OCI-M2 (cell line): ENCODE measurements around the gene PGC.
"Not testable (repeated sequence)": the region's sequence is repeated elsewhere in the genome, so short reads cannot be mapped to it uniquely, and the experiment has no call there.

Experiments
- DNase-seq: peaks from one replicate; lab custom pipeline; 2025; ENCODE audit not compliant: unreplicated experiment; lab: John Stamatoyannopoulos, UW

PGC gene

DNA sequence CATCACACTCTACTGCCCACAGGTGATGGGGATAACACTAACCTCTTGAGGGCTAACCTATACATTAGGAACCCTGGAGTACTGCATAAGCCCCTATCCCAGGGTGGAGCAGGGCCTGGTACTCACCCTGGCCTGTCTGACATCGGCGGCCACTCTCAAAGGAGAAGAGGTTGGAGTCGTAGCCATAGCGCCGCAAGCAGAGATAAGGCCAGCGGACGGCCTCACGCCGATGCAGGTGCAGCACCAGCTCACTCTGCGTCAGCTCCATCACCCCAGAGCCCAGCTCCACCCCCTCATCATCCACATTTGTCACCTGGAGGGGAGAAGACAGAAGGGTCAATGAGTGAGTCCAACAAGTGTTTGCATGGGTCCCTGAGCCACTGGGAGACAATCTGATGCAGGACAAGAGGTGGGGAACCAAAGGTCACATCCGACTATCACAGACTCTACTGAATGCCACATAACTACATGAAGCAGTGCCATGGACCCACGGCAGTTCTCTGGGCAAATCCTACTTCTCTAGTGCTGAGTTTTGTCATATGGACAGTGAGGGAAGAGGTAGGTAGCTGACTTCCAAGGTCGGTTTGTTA, 28.2 kb upstream of the PGC start:
- DNase-seq: no peak

DNA sequence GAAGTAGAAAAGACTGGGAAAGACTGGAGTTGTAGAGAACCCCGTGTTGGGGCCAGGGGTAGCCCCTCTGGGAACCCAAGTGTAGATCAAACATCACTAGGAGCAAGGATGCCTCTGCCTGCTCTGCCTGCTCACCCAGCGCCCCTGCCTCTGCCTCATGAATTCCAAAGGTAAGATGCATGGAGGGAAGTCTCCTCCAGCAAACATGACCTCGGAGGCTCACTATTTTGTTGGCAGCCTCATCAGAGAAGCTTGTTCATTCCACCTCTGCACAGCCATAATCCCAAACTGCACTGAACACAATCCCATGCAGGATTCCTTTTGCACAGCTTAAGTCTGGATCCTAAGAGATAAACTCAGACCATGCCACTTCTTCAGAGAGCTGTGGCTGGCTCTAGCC, 27.6 kb upstream of the PGC start:
- no peak for DNase-seq

DNA sequence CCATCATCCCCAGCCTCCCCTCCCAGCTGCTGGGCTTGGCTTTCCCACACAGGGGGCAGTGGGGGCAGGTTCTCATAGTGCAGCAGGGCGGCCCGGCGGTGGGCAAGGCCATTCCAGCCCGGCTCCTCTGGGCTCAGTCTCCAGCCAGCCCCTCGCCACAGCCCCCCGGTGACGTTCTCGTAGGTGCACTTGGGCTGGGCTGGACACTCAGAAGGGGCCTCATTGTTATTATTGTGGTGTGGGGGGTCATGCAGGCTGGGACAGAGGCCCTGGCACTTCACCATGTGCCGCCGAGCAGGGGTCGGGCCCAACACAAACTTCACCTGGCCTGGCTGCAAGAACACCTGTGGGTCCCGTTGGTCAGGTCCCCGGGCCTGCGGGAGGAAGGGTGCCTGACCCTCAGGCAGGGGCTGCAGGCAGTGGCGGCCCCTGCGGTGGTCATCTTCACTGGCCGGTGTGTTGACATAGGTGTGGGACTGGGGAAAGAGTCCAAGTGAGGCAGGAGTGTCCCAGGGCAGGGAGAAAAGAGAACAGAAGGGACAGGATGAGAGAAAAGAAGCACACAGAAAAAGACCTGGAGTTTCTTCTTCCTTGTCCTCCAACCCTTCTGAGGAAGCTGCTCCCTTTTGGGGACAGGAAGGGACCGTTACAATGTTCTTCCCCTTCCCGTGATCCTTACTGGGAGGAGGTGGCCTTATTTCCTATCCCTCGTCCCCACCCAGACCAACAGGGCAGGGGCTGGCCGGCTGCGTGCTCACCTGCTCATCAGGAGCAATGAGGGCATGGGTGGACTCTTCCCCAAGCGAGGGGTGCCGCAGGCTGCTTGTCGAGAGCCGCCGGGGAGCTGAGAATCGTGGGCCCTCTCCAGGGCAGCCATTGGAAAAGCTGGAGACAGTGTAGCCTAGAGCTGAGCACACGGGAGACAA, 24.1 kb upstream of the PGC start:
- no peak for DNase-seq

DNA sequence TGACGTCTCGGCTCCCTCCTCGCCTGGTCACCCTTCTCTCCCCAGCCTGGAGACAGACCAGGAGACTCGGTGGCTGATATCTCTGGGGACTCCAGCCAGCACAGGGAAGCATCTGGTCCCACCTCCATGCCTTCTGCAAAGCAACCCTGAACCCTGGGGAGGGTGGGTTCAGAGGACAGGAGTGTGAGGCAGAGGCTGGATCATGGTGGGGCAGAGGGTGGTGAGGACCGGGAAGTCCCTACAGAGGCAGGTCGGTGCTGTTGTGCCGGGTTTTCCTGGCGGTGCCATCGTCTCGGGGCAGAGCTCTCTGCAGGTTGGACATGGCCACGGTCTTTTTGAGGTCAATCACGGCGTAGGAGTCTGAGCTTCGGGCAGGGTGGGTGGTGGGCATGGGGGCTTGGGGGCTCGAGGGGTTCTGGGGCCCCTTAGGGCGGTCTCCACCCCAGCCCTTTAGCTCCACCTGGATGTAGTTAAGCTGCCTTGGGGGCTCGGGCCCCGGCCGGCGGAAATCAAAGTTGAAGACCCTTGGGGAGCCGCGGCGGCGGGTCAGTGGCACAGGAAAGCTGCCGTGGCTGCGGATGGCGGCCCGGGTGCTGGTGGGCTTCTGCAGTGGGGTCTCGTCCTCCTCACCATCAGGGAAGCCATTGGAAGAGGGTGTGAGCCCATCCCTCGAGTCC, 23.3 kb upstream of the PGC start:
- no peak for DNase-seq

DNA sequence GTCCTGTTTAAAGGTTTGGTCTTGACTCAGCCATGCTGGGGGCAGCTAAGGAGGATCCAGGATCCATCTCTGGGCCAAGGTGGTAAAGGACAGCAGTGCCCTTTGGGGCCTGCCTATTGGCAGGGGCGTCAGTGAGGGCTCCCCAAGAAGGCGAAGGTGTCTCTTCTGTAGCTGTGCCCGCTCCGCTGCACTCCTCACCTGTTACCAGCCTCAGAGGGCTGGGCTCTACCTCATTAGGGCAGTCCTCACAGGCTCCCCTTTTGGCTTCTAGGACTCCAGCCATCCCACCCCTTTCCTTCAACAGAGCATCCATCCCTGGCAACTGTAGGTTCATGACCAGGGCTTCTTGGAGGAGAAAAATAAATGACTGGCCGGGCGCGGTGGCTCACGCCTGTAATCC, 22.2 kb upstream of the PGC start:
- no peak for DNase-seq

DNA sequence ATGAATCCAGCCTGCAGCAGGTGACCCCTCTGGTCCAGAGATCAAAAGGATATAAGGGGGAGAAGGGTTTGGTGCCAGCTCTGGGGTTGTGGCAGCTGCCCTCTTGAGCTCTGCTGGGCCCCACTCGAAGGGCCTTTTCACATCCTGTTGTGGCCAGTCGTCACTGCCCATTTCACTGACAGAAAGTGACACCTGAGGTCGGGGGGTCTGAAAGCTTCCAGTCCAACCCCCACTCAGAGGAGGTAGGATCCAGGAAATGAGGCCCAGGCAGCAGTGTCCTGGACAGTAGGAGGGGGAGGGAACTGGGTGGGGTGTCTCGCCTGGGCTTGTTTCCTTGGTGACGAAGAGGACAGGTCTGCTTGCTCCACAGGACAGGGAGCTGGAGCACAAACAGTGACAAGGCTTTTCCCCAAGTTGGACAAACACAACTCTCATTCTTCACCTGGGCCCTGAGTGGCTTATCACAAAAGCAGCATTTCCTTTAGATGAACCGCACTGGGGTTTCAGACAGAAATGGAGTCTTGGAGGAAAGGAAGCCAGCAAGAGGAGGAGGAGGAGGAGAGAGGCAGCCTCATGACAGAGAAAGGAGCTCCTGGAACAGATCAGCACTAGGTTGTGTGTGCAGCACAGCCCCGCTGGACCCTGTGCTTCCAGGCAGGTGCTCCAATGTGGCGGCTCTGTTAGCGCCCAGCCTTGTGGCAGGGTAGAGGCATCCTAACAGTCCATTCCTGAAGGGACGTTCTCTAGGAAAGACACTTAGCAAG, 21.5 kb upstream of the PGC start:
- DNase-seq: no peak

DNA sequence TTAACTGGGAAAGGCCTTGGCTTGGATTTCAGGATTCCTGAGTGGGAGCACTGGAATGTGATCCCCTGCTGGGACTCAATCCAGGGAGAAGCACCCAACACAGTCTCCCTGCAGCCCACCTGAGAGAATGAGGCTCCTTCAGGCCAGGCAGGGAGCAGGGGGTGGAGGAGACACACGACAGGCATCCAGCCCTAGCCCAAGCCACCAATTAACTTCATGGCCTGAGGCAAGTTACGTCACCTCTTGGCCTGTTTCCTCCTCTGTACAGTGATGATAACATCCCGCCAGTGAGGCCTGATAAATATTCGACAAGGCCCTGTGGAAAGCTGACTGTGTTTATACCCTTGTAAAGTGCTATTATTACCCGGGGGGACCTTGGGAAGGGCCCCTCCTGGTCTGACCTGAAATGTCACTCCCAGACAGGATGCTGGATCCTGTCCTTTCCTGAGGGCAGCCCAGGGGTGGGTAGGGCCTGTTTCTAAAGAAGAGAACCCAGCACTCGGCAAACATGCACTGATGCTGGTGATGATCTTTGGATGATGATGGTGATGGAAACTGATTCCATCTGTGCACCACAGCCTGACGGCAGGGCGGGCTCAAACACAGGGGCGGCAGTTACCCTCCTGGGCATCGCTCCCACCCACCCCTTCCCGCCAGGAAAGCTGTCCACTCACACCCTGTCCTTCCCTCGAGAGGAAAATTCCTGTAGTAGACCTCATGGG, 20.1 kb upstream of the PGC start:
- DNase-seq: no peak

DNA sequence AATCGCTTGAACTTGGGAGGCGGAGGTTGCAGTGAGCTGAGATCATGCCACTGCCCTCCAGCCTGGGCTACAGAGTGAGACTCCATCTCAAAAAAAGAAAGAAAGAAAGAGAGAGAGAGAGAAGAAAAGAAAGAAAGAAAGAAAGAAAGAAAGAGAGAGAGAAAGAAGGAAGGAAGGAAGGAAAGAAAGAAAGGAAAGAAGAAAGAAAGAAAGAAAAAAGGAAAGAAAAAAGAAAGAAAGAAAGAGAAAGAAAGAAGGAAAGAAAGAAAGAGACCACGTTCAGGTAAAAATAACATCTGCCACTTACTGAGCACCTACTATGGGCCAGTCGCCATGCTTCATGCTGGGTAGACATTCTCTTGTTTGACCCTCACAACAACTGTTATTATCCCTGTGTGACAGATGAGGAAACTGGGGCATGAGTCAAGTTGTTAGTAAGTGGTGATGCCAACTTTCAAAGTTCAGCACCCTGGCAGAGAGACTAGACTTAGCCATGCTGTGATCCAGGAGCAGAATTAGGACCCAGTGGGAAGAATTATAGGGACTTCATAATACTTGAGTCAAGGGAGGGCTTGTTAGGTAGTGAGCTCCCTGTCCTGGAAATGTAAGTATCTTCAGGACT, 19.0 kb upstream of the PGC start:
- not testable (repeated sequence) for DNase-seq

DNA sequence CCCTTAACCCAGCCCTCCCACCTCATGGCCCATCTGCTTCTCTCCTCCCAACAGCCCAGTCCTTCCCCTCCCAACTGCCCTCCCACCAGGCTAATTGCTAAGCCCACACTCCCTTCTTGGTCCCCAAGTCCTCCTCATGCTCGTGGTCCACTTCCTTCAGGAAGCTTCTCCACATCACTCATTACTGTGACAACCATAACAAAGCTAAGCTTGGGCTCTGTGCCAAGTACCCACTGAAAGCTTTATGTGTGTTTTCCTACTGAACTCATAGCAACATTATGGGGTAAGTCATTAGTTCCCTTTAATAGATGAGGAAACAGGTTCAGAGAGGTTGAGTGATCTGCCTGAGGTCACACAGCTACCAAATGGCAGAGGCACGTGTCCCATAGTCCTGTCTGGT, 16.3 kb upstream of the PGC start:
- DNase-seq: no peak

DNA sequence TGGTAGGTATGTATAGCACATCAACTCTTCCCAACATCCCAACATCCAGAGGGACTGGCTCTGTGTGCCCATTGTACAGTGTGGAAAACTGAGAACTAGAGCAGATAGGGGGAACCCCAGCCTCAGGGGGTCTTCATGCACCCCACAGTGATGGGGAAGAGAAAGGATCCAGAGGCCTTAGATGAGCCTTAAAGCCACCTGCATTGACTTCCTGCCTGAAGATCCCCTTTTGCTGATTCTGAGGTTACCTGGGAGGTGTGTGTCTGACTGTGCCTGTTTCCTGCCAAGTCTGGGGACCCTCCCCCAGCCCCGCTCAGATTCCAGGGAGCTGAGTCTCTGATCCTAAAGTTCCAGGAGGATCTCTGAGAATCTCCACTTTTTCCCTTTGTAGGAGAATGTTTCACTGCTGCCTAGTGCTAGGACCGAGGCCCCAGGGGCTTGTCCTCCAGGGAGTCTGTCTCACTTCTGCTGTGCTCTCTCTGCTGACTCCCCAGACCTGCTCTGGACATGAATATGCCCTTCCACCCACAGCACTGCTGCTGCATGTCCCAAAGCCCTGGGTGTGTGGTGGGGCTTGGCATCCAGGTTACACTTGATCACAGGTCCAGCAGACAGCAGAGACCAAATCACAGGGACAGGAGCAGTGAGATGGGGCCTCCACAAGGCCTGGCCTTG, 12.8 kb upstream of the PGC start:
- no peak for DNase-seq

DNA sequence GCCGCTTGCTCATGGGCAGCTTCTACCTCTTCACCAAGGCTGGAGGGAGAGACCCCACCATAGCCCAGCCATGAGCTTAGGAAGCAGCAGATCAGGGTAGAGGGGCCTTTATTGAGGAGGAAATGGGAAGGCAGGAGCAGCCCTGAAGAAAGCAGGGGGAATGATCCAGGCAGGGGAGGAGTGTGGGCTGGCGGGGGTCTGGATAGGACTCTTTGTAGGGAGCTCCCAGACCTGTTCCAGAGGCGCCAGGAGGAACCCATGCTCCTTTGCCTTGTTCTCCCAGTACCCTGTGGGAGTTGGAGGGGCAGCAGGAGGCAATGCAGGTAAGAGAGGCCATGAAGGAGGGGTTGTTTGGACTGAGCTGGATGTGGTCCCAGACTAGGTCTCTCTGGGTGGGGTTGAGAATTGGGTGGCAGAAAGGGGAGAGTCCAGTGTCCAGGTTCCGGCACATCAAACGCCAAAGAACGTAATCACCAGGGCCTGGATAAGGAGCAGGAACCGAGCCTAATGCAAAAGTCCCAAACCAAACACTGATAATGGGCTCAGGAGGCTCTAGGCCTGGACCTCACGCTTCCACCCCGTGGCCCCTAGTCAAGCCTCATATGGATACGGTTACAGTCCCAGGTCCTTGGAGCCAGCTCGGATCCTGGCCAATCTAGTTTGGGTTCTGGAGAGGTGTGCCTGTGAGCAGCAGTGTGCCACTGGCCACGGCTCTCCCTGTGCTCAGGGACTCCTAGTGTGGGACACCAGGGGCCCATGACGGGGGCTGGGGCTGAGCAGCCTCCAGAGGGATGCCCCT, 12.1 kb upstream of the PGC start:
- no peak for DNase-seq

DNA sequence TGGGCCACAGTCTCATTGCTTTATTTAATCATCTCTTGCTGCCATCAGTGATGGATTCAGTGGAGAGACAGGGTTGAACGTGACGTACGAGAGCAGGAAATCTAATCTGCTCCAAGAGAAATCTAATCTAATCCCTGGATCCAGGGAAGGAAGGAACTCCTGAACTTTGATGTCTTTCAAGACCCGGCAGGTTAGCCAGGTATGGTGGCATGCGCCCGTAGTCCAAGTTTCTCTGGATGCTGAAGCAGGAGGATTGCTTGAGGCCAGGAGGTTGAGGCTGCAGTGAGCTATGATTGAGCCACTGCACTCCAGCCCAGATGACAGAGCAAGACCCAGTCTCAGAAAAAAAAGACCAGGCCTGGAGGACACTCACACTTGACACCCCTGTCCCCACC, 11.4 kb upstream of the PGC start:
- DNase-seq: no peak

DNA sequence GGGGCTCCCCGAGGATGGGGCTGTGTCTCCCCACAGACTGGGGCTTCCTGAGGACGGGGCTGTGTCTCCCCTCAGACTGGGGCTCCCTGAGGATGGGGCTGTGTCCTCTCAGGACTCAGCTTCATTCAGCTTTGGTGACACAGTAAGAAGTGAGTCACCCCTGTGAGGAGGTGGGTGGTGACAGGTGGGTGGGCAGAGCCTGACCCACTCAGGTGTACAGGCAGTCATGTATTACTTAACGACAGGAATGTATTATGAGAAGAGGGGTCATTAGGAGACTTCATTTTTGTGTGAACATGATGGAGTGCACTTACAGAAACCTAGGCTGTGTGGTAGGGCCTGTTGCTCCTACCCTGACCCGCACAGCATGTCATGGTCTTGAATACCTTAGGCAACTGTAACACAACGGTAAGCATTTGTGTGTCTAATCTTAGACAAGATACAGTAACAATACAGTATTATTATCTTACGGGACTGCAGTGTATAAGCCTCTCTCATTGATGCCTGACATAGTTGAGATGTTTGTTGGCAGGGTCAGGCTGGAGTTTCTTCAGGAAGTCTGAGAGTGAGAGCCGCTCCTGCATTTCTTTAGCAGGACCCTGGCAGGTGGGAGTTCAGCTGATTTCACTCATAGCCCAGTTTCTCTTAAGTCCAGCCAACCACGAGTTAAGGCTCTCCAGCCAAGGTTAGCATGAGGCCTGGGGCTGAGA, 10.9 kb upstream of the PGC start:
- no peak for DNase-seq

DNA sequence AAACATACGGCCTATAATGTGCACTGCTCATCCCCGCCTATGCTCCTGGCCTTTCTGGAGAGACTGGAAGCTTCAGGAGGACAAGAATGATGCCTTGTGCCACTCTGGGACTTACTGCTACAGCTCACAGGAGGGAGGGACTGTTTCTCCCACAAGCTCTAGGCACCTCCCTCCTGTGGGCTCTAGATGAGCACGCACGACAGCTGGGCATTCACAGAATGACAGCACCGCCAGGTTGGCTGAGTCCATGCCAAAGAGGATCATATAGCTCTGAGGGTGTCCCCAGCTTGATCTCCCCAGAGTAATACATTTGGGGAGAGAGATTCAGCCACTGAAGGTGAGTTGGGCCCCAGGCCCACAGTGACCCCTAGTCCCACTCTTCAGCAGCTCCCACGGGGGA, 10.1 kb upstream of the PGC start:
- DNase-seq: no peak

DNA sequence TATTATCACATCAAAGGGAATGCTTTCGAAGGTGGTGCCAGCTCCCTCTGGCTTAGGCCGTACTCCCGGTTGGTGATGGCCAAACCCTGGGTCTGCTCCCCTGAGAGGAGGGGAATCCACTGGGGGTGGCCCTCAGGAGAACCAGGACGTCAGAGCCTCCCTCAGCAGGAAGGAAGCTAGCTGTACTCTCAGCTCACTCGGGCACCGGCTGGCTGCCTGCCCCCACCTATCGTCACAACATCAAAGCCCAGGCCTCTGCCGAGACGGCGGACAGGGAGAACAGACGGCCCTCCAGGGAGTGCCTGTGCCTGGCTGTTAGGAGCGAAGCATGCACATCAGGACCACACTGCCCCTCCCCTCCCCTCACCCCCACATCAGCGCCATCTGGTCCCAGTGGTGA, 9.2 kb upstream of the PGC start:
- DNase-seq: no peak

DNA sequence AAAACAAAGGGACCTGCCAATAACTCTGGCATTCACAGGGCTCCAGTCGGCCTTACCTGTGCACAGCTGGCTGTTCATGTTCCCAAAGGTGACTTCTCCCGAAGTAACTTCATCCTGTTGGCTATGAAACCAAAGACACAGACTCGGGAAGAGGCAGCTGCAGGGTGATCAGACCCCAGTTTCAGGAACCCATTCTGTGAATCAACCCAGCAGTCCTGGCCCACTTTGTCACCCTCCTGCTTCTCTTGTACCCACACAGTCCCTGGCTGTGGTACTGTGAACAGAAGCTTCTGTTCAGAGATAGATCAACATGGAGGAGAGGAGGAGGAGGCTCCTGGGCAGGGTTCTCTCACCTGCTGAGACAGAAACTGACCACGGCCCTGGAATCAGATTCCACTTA, 8.7 kb upstream of the PGC start:
- DNase-seq: no peak

DNA sequence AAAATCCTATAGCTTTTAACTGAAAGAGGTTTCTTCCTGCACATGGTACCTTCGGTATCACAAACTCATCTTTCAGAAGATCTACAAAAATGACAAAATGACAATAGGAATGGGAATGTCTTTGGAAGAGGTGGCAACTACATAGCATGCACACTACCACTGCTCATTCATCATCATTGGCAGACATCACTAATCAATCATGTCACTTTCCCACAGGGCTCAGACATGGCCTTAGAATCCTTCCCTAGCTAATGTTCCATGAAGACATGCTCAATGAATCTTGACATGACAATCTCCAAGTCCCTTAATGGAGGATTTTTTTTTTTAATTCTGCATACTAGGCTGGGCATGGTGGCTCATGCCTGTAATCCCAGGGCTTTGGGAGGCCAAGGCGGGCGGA, 3.2 kb upstream of the PGC start:
- no peak for DNase-seq

DNA sequence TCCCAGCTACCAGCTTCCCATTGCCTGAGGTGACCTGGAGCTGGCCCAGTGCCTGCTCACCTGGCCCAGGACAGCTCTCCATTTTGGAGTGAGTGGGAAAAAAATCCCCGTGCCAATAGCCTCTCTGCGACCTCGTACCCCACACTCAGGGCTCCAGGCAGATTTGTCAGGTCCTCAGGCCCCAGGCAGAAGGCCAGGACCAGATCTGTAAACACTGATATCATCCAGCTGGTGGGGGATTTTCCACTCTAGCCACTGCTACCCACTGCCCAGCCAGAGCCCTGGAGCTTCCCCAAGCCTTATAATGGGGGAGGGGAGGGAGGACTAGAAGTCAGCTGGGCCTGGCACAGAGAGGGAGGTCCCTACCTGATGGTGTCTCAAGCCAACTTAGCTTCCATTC, 1.3 kb upstream of the PGC start:
- no peak for DNase-seq
